SIG-M5 (cell line): ENCODE measurements around the gene CCDC192.

Source experiments
- DNase-seq: peaks from one replicate; lab custom pipeline; 2025; lab: John Stamatoyannopoulos, UW

CCDC192 gene

GRCh38 chr5:127884416-127884815 lies 181.2 kb downstream of the CCDC192 start:
- no peak for DNase-seq

- DNase-seq: no peak
Measured at GRCh38 chr5:127885176-127885575, 182.0 kb downstream of the CCDC192 start.

GRCh38 chr5:127886081-127886480 lies 182.9 kb downstream of the CCDC192 start:
- DNase-seq: no peak

- no peak for DNase-seq
Measured at GRCh38 chr5:127887282-127887681, 184.1 kb downstream of the CCDC192 start.

- no peak for DNase-seq
Measured at GRCh38 chr5:127891942-127892341, 188.8 kb downstream of the CCDC192 start.

- DNase-seq: no peak
Measured at GRCh38 chr5:127892467-127893207, 189.4 kb downstream of the CCDC192 start.

- no peak for DNase-seq
Measured at GRCh38 chr5:127893232-127893631, 190.0 kb downstream of the CCDC192 start.

- DNase-seq: no peak
Measured at GRCh38 chr5:127894461-127894860, 191.3 kb downstream of the CCDC192 start.

- no peak for DNase-seq
Measured at GRCh38 chr5:127898551-127899213, 195.5 kb downstream of the CCDC192 start.

- DNase-seq: no peak
Measured at GRCh38 chr5:127899214-127899610, 196.0 kb downstream of the CCDC192 start.

- no peak for DNase-seq
Measured at GRCh38 chr5:127906562-127907204, 203.5 kb downstream of the CCDC192 start.

- DNase-seq: no peak
Measured at GRCh38 chr5:127907907-127908306, 204.7 kb downstream of the CCDC192 start.

- DNase-seq: no peak
Measured at GRCh38 chr5:127909066-127909465, 205.9 kb downstream of the CCDC192 start.

GRCh38 chr5:127909821-127910220 lies 206.6 kb downstream of the CCDC192 start:
- no peak for DNase-seq

GRCh38 chr5:127910307-127910956 lies 207.2 kb downstream of the CCDC192 start:
- no peak for DNase-seq

GRCh38 chr5:127911619-127912018 lies 208.4 kb downstream of the CCDC192 start:
- no peak for DNase-seq

GRCh38 chr5:127912411-127912810 lies 209.2 kb downstream of the CCDC192 start:
- DNase-seq: no peak

GRCh38 chr5:127916885-127917573 lies 213.8 kb downstream of the CCDC192 start:
- no peak for DNase-seq

- no peak for DNase-seq
Measured at GRCh38 chr5:127919006-127919796, 216.0 kb downstream of the CCDC192 start.

- no peak for DNase-seq
Measured at GRCh38 chr5:127919818-127920217, 216.6 kb downstream of the CCDC192 start.

- DNase-seq: no peak
Measured at GRCh38 chr5:127920936-127921335, 217.7 kb downstream of the CCDC192 start.
